HCT116 (cell line): ENCODE data around the gene MSL1. TPM values are rescaled to one million over a fixed set of nuclear protein-coding genes. Genes with fewer than 3 reads are reported as not detected.
"Not testable (repeated sequence)": the region's sequence is repeated elsewhere in the genome, so short reads cannot be mapped to it uniquely, and the experiment has no call there.

ENCODE experiments used
- ATAC-seq: fragments of 200-7000 bp; cut with Tn5 transposase; 2 replicates; pipeline ENCODE4 v1.9.1; 2020; ENCODE audit warnings: mild to moderate bottlenecking, moderate library complexity
- BruUV-seq: library from RNA; stranded (reverse); fragments of 400-500 nt; replicated peaks from 2 replicates; lab custom pipeline; 2021; lab: Mats Ljungman, UMichigan
- CTCF ChIA-PET: fragments of 300-600 bp; sonication (Branson Sonifier 250); formaldehyde crosslinking; loops from one replicate; lab custom pipeline; 2021; ENCODE audit warnings: antibody characterized with exemption; lab: Charles Lee
- POLR2A ChIA-PET: fragments of 300-600, 350-600 bp; sonication (Branson Sonifier 250); formaldehyde crosslinking; loops from one replicate; lab custom pipeline; 2021; ENCODE audit warnings: antibody characterized with exemption; lab: Charles Lee
- RAD21 ChIA-PET, 2 experiments: fragments of 300-600 bp; sonication (Branson Sonifier 250); formaldehyde crosslinking; loops; one replicate each; lab custom pipeline; 2023; ENCODE audit warnings: low total read pairs in 2 of 2; ENCODE audit not compliant: uncharacterized antibody in 2 of 2, unreplicated experiment in 2 of 2, low non-redundant PET in 1 of 2; lab: Charles Lee
- DNase-seq: peaks from one replicate; pipeline ENCODE4 v3.0.0-alpha.2; 2010; ENCODE audit warnings: low read depth, low spot score
- H2AFZ ChIP-seq: fragments of 200-600 bp; shearing (Covaris generic), sonication (generic); 2 replicates; pipeline ENCODE4 v1.6.1; 2017; ENCODE audit warnings: low read depth, mixed run types, mixed read lengths, antibody characterized with exemption, low read length; ENCODE audit not compliant: poor library complexity, severe bottlenecking
- H3K27ac ChIP-seq: 2 replicates; pipeline ENCODE4 v1.5.1; 2012; ENCODE audit warnings: low read depth, low read length
- H3K27me3 ChIP-seq: fragments of 200-600 bp; sonication (generic); 2 replicates; pipeline ENCODE4 v1.6.1; 2016; ENCODE audit warnings: mixed run types, low read length, mixed read lengths; ENCODE audit not compliant: insufficient read depth
- H3K36me3 ChIP-seq, 2 experiments: fragments of 200-500 bp in 1 of 2; fragments of 200-600 bp in 1 of 2; sonication (Bioruptor generic) in 1 of 2; sonication (generic) in 1 of 2; 2 replicates each; pipeline versions ENCODE4 v1.5.1 to v1.6.1; 2014 to 2016; ENCODE audit warnings: low read length in 2 of 2, inconsistent platforms in 1 of 2, mixed read lengths in 1 of 2, mixed run types in 1 of 2; ENCODE audit not compliant: insufficient read depth in 2 of 2, control insufficient read depth in 1 of 2
- H3K4me1 ChIP-seq, 2 experiments: fragments of 200-600 bp in 1 of 2; sonication (generic) in 1 of 2; 2 replicates each; pipeline versions ENCODE4 v1.5.1 to v1.6.1; 2012 to 2017; ENCODE audit warnings: low read length in 2 of 2, inconsistent platforms in 1 of 2, mild to moderate bottlenecking in 1 of 2, mixed read lengths in 1 of 2, mixed run types in 1 of 2, moderate library complexity in 1 of 2; ENCODE audit not compliant: insufficient read depth in 2 of 2, control insufficient read depth in 1 of 2
- H3K4me2 ChIP-seq: fragments of 200-600 bp; sonication (generic); 2 replicates; pipeline ENCODE4 v1.6.1; 2017; ENCODE audit warnings: mixed run types, low read length, mixed read lengths
- H3K4me3 ChIP-seq, 2 experiments: fragments of 200-600 bp in 1 of 2; sonication (generic) in 1 of 2; replicated peaks in 1 of 2; 2 replicates each; pipeline ENCODE4 v1.5.1; 2011 to 2016; ENCODE audit warnings: low read length in 2 of 2, control low read depth in 1 of 2, low read depth in 1 of 2, mild to moderate bottlenecking in 1 of 2, mixed read lengths in 1 of 2, mixed run types in 1 of 2
- H3K79me2 ChIP-seq: fragments of 200-600 bp; sonication (generic); 2 replicates; pipeline ENCODE4 v1.6.1; 2017; ENCODE audit warnings: mild to moderate bottlenecking, mixed run types, low read length, moderate library complexity, mixed read lengths; ENCODE audit not compliant: insufficient read depth
- H3K9ac ChIP-seq: fragments of 200-600 bp; sonication (generic); 2 replicates; pipeline ENCODE4 v1.6.1; 2016; ENCODE audit warnings: low read length, mixed read lengths
- H3K9me2 ChIP-seq: fragments of 200-600 bp; sonication (generic), shearing (Covaris generic); 2 replicates; pipeline ENCODE4 v1.6.1; 2017; ENCODE audit warnings: mixed run types, mild to moderate bottlenecking, moderate library complexity; ENCODE audit not compliant: insufficient read depth
- H3K9me3 ChIP-seq, 2 experiments: fragments of 200-500 bp in 1 of 2; fragments of 200-600 bp in 1 of 2; sonication (Bioruptor generic) in 1 of 2; sonication (generic) in 1 of 2; 2 replicates each; pipeline ENCODE4 v1.6.1; 2014 to 2017; ENCODE audit warnings: low read length in 2 of 2, mixed read lengths in 2 of 2, inconsistent platforms in 1 of 2, low read depth in 1 of 2, mild to moderate bottlenecking in 1 of 2, mixed run types in 1 of 2, moderate library complexity in 1 of 2; ENCODE audit not compliant: control insufficient read depth in 1 of 2, insufficient read depth in 1 of 2
- H4K20me1 ChIP-seq: fragments of 200-600 bp; sonication (generic), shearing (Covaris generic); 2 replicates; pipeline ENCODE4 v1.6.1; 2017; ENCODE audit warnings: mixed run types, mild to moderate bottlenecking, moderate library complexity; ENCODE audit not compliant: insufficient read depth
- ELF1 ChIP-seq: IDR thresholded peaks from 2 replicates; pipeline ENCODE4 v1.6.1; 2012; ENCODE audit warnings: low read depth, borderline replicate concordance
- RAD21 ChIP-seq: IDR thresholded peaks from 2 replicates; pipeline ENCODE4 v1.6.1; 2012; ENCODE audit warnings: low read depth, mild to moderate bottlenecking
- REST ChIP-seq: IDR thresholded peaks from 2 replicates; pipeline ENCODE4 v1.6.1; 2012; ENCODE audit warnings: low read depth
- intact Hi-C: fragments of 100-400 bp; cut with micrococcal nuclease; formaldehyde crosslinking; loops from 2 replicates; pipeline ENCODE4 v1.10.0; 2022
- total RNA-seq: library from RNA; stranded (reverse); gene quantifications from one replicate; pipeline ENCODE4 v1.2.1, GENCODE V29; 2021; ENCODE audit not compliant: unreplicated experiment

MSL1 gene
- total RNA-seq, 1 experiment from 2014 or later: 67.2 TPM

GRCh38 chr17:40139566-40140058 is 17.8 kb downstream of the MSL1 start (continued):
- TF ChIP-seq REST (no peak), ELF1 (no peak), RAD21 (no peak)

GRCh38 chr17:40143166-40143565 is 21.4 kb downstream of the MSL1 start:
- BruUV-seq, intact Hi-C loops, H3K9ac ChIP-seq, H3K4me3 ChIP-seq, H3K27me3 ChIP-seq, RAD21 ChIA-PET, ATAC-seq, H2AFZ ChIP-seq, H3K9me3 ChIP-seq, CTCF ChIA-PET, H3K9me2 ChIP-seq, H3K4me2 ChIP-seq, H3K27ac ChIP-seq, DNase-seq, H4K20me1 ChIP-seq: not testable (repeated sequence)
- Histone ChIP-seq H3K79me2 (peaks cover 70% of the 10 kb centered on the region), H3K36me3 (peaks cover 5 to 29% of the 10 kb centered on the region in 2 experiments; a peak in 3 of 4 replicates), H3K4me1 (peaks cover 6 to 21% of the 10 kb centered on the region in 2 experiments)
- POLR2A ChIA-PET: interaction anchor here (0.7 to 0.9 kb wide), 2 partner anchors 9 to 14 kb away, joined by 3 to 5 read pairs; no protein-coding TSS in a partner anchor
